Mucosa of rectum (tissue), 2 donors: ENCODE data around the gene BECN2.

Experiments
- H3K27ac ChIP-seq, 2 donors: one replicate each; pipeline ENCODE4 v1.7.0; 2013; ENCODE audit warnings: inconsistent platforms in 2 of 2, low read depth in 2 of 2, low read length in 2 of 2
- H3K27me3 ChIP-seq, 2 donors: one replicate each; pipeline ENCODE4 v1.7.0; 2013; ENCODE audit warnings: low read length in 2 of 2; ENCODE audit not compliant: control insufficient read depth in 2 of 2, insufficient read depth in 2 of 2
- H3K36me3 ChIP-seq, 2 donors: one replicate each; pipeline ENCODE4 v1.7.0; 2013; ENCODE audit warnings: low read length in 2 of 2; ENCODE audit not compliant: control insufficient read depth in 2 of 2, insufficient read depth in 2 of 2
- H3K4me1 ChIP-seq, 2 donors: one replicate each; pipeline ENCODE4 v1.7.0; 2013; ENCODE audit warnings: low read length in 2 of 2, mild to moderate bottlenecking in 1 of 2; ENCODE audit not compliant: control insufficient read depth in 2 of 2, insufficient read depth in 2 of 2
- H3K4me3 ChIP-seq, 2 donors: one replicate each; pipeline ENCODE4 v1.7.0; 2013; ENCODE audit warnings: low read length in 2 of 2
- H3K9ac ChIP-seq, 2 donors: one replicate each; pipeline ENCODE4 v1.7.0; 2013; ENCODE audit warnings: low read length in 2 of 2, low read depth in 1 of 2, mild to moderate bottlenecking in 1 of 2
- H3K9me3 ChIP-seq, 2 donors: one replicate each; pipeline ENCODE4 v1.7.0; 2013; ENCODE audit warnings: low read length in 2 of 2; ENCODE audit not compliant: control insufficient read depth in 2 of 2
- donor health status: healthy.
- donor health status: Normal muscosa, but diverticular disease.

Gene BECN2

DNA sequence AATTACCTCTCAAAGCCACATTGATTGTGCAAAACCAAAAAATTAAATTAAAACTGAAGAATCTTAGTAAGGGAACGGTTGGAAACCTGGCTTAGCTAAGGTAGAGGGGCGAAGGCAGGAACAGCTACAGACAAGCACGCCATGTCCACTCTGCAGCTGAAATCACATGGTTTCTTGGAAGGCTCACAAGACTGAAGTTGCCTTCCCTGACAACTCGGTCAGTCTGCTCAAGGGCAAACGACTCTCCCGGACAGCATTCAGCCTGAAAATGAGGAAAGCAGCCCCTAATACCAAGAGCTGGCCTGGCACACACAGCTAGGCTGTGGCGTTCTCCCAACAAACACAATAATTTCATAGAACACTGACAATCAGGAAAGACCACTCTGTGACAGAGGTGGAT lies 22.7 kb upstream of the BECN2 start:
- no peaks in the 10 kb centered on the region for H3K27me3 ChIP-seq
- no peak overlapping the region for H3K9ac ChIP-seq
- no peaks in the 10 kb centered on the region for H3K9me3 ChIP-seq
- H3K4me1 ChIP-seq, result no peaks in the 10 kb centered on the region
- no peaks in the 10 kb centered on the region for H3K36me3 ChIP-seq
- H3K4me3 ChIP-seq, result no peak overlapping the region
- H3K27ac ChIP-seq, result no peak overlapping the region

GRCh38 chr1:241939798-241940197 lies 17.8 kb upstream of the BECN2 start:
- H3K4me1 ChIP-seq, result no peaks in the 10 kb centered on the region
- H3K4me3 ChIP-seq, result no peak overlapping the region
- H3K27me3 ChIP-seq, result no peaks in the 10 kb centered on the region
- no peaks in the 10 kb centered on the region for H3K36me3 ChIP-seq
- no peak overlapping the region for H3K27ac ChIP-seq
- no peaks in the 10 kb centered on the region for H3K9me3 ChIP-seq
- H3K9ac ChIP-seq, result no peak overlapping the region

- Histone ChIP-seq H3K4me1 (no peaks in the 10 kb centered on the region), H3K9ac (no peak overlapping the region), H3K27ac (no peak overlapping the region), H3K36me3 (no peaks in the 10 kb centered on the region), H3K9me3 (no peaks in the 10 kb centered on the region), H3K27me3 (no peaks in the 10 kb centered on the region), H3K4me3 (no peak overlapping the region)
These were observed 14.8 kb upstream of the BECN2 start for GRCh38 chr1:241942738-241943137.

DNA sequence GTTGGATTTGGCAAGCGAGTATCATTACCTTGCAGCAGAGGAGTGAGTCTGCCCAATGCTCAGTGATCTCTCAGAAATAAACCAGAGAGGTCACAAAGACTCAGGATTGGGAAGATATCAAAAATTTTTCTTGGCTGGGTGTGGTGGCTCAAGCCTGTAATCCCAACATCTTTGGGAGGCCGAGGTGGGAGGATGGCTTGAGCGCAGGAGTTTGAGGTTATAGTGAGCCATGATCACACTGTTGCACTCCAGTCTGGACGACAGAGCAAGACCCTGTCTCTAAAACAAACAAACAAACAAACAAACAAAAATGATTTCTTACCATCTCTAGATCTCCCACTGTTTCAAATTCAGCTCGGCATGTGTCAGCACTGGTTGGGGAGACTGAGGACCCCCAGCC lies 13.3 kb upstream of the BECN2 start:
- H3K27ac ChIP-seq, result no peak overlapping the region
- H3K36me3 ChIP-seq, result no peaks in the 10 kb centered on the region
- no peaks in the 10 kb centered on the region for H3K27me3 ChIP-seq
- no peaks in the 10 kb centered on the region for H3K9me3 ChIP-seq
- H3K4me1 ChIP-seq, result no peaks in the 10 kb centered on the region
- peak overlapping the region; percentile 16 to 55 for H3K4me3 ChIP-seq
- H3K9ac ChIP-seq, result no peak overlapping the region

DNA sequence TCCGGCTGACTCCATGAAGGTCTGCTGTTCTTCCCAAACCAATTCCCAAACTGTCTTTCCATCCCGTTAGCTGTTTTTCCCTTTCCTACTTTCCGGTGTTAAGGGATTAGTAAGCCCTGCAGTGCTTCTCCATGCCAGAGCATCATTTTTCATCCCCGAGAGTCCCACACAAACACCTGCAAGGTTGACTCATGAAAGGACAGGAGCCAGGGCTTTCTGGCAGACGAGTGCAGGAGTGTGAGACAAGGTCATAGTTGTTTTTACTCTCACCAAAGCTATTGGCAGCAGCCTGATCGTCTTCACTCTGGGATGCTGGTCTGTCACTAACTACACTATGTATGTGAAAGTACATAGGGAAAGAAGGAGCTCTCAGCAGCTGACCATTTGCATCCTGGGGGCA lies 10.2 kb upstream of the BECN2 start:
- H3K9me3 ChIP-seq, result no peaks in the 10 kb centered on the region
- H3K4me3 ChIP-seq, result no peak overlapping the region
- H3K36me3 ChIP-seq, result no peaks in the 10 kb centered on the region
- H3K9ac ChIP-seq, result no peak overlapping the region
- no peaks in the 10 kb centered on the region for H3K4me1 ChIP-seq
- H3K27me3 ChIP-seq, result no peaks in the 10 kb centered on the region
- H3K27ac ChIP-seq, result no peak overlapping the region

- H3K9me3 ChIP-seq, result no peaks in the 10 kb centered on the region
These were observed 7.2 kb upstream of the BECN2 start for GRCh38 chr1:241950390-241950789.

DNA sequence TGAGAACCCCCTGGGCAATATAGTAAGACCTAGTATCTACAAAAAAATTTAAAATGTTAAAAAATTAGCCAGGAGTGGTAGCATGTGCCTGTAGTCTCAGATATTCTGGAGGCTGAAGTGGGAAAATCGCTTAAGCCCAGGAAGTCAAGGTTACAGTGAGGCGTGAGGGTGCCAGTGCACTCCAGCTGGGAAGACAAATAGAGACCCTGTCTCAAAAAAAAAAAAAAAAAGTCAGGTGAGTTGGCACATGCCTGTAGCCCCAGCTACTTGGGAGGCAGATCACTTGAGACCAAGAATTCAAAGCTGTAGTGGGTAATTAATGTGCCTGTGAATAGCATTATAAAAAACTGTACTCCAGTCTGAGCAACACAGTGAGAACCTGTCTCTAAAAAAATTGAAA lies 4.6 kb downstream of the BECN2 start:
- no peaks in the 10 kb centered on the region for H3K9me3 ChIP-seq
- no peak overlapping the region for H3K9ac ChIP-seq
- H3K27me3 ChIP-seq, result no peaks in the 10 kb centered on the region
- H3K27ac ChIP-seq, result no peak overlapping the region
- H3K4me1 ChIP-seq, result no peaks in the 10 kb centered on the region
- no peak overlapping the region for H3K4me3 ChIP-seq
- H3K36me3 ChIP-seq, result no peaks in the 10 kb centered on the region

More at GRCh38 chr1:241950390-241950789, 7.2 kb upstream of the BECN2 start:
- no peak overlapping the region for H3K4me3 ChIP-seq
- no peak overlapping the region for H3K27ac ChIP-seq
- no peaks in the 10 kb centered on the region for H3K4me1 ChIP-seq
- H3K9ac ChIP-seq, result no peak overlapping the region
- no peaks in the 10 kb centered on the region for H3K27me3 ChIP-seq
- no peaks in the 10 kb centered on the region for H3K36me3 ChIP-seq

DNA sequence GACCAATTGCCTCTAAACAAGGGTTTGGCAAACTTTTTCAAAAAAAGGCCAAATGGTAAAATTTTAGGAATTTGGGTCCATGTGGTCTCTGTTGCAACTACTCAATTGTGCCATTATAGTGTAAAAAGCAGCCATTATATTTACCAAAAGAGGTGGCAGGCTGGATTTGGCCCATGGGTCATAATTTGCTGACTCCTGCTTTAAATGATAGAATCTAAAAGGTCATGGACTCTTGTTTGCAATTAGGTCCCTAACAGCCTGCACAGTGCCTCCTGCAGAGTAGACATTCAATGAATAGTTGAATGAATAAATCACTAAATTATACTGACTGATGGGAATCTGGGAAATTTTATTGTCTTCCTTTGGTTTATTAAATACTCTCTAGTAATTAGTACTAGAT lies 6.2 kb downstream of the BECN2 start:
- Histone ChIP-seq H3K9ac (no peak overlapping the region), H3K36me3 (no peaks in the 10 kb centered on the region), H3K27ac (no peak overlapping the region), H3K4me3 (no peak overlapping the region), H3K4me1 (no peaks in the 10 kb centered on the region), H3K27me3 (no peaks in the 10 kb centered on the region), H3K9me3 (no peaks in the 10 kb centered on the region)

- Histone ChIP-seq H3K4me1 (no peaks in the 10 kb centered on the region), H3K9ac (no peak overlapping the region), H3K9me3 (no peaks in the 10 kb centered on the region), H3K36me3 (no peaks in the 10 kb centered on the region), H3K4me3 (no peak overlapping the region), H3K27me3 (no peaks in the 10 kb centered on the region), H3K27ac (no peak overlapping the region)
These were observed 7.1 kb downstream of the BECN2 start for GRCh38 chr1:241964550-241965282.

GRCh38 chr1:241968611-241969010 lies 11.0 kb downstream of the BECN2 start:
- no peaks in the 10 kb centered on the region for H3K36me3 ChIP-seq
- no peak overlapping the region for H3K9ac ChIP-seq
- H3K4me3 ChIP-seq, result no peak overlapping the region
- H3K27ac ChIP-seq, result no peak overlapping the region
- no peaks in the 10 kb centered on the region for H3K27me3 ChIP-seq
- H3K4me1 ChIP-seq, result no peaks in the 10 kb centered on the region
- H3K9me3 ChIP-seq, result no peaks in the 10 kb centered on the region
